Measurements from ENCODE around the gene RAC3.

DNA sequence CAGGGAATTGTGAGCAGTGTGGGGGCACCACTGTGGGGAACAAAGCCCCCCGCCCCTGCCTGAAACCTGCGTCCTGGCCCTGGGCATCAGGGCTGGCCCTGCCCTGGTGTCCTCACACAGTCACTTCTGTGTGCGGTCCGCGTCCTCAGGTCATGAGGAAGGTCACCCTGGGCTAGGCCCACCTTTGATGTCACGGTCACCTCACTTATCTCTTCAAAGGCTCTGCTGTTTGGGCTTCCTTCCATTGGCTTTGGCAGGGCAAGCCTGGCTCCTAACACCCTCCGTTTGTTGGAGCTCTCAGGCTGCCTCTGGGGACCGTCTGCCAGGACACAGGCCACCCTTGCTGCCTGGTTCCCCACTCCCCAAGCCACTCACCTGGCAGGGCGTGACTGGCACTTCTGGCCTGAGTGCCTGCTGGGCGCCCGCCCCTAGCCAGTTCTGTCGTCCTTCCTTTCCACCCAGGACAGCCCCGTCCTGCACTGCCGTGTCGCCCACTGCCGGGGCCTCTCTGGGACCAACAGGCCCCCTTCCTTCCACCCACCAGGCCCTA is 17.6 kb upstream of the RAC3 start:
- TF ChIP-seq, protein P1, sequence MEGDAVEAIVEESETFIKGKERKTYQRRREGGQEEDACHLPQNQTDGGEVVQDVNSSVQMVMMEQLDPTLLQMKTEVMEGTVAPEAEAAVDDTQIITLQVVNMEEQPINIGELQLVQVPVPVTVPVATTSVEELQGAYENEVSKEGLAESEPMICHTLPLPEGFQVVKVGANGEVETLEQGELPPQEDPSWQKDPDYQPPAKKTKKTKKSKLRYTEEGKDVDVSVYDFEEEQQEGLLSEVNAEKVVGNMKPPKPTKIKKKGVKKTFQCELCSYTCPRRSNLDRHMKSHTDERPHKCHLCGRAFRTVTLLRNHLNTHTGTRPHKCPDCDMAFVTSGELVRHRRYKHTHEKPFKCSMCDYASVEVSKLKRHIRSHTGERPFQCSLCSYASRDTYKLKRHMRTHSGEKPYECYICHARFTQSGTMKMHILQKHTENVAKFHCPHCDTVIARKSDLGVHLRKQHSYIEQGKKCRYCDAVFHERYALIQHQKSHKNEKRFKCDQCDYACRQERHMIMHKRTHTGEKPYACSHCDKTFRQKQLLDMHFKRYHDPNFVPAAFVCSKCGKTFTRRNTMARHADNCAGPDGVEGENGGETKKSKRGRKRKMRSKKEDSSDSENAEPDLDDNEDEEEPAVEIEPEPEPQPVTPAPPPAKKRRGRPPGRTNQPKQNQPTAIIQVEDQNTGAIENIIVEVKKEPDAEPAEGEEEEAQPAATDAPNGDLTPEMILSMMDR (IDR thresholded peaks at IDR 0.05): no peak
- TF ChIP-seq EZH2phosphoT487 (IDR thresholded peaks at IDR 0.05) (no peak), EZH2 (IDR thresholded peaks at IDR 0.05) (no peak)
